OCI-M1 (cell line): ENCODE results near the gene ERCC2.

ENCODE experiments used
- DNase-seq: peaks from one replicate; lab custom pipeline; 2025; lab: John Stamatoyannopoulos, UW

The ERCC2 gene

GRCh38 chr19:45303269-45304060 is 66.9 kb downstream of the ERCC2 start:
- no peak for DNase-seq

DNA sequence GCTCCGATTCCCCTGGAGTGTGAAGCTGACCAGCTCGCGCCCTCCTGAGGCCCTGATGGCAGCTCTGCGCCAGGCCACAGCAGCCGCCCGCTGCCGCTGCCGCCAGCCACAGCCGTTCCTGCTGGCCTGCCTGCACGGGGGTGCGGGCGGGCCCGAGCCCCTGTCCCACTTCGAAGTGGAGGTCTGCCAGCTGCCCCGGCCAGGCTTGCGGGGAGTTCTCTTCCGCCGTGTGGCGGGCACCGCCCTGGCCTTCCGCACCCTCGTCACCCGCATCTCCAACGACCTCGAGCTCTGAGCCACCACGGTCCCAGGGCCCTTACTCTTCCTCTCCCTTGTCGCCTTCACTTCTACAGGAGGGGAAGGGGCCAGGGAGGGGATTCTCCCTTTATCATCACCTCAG is 68.0 kb downstream of the ERCC2 start:
- no peak for DNase-seq
